ENCODE results near the gene GALNT9. TPM values are rescaled to one million over a fixed set of nuclear protein-coding genes. Genes with fewer than 3 reads are reported as not detected.

GALNT9 gene
- polyA plus RNA-seq, 1 of the 3 experiments (the other 2 are of a cell fraction) = not detected

DNA sequence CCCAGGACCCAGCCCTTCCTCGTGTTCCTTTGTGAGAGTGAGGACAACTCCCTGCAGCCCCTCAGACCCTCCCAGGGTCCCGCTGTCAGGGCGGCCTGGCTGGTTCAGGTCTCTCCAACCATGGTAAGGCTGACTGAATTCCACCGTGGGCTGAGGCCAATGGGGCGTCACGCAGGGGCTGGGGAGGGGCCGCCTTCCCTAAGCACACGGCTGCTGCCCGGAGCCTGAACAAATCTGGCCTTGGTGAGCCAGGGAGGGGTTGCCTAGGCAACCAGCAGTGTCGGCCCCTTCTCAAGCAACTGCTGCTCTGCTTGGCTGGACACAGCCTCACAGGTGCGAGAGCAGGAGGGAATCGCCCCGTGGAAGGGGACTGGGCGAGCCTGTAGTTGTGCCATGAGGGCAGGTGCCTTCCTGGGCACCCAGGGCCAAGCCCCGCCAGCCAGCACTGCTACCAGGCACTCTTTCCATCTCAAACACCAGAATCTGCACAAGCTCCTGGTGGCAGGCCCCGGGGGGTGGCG, 37.0 kb upstream of the GALNT9 start:
- H3K27ac ChIP-seq (ENCODE audit: low read depth in 2 of 2, low read length in 1 of 2) = no peak overlapping the region
- H3F3A ChIP-seq (replicated peaks; ENCODE audit: insufficient read depth) = no peaks in the 10 kb centered on the region
- DNase-seq = no peak
- no peaks in the 10 kb centered on the region for H3K79me2 ChIP-seq (ENCODE audit: insufficient read depth)
- WGBS (ENCODE audit: low lambda C conversion rate) = 11% methylated on average over 7 of the region's 17 CpGs
- no peak overlapping the region for H2AFZ ChIP-seq (ENCODE audit: low read depth)
- no peaks in the 10 kb centered on the region for H3K36me3 ChIP-seq (replicated peaks in 1 of 2; ENCODE audit: control insufficient read depth in 1 of 2, insufficient read depth in 2 of 2, low read length in 1 of 2)
- H3K4me2 ChIP-seq = no peak overlapping the region
- H3K9me2 ChIP-seq = no peaks in the 10 kb centered on the region
- POLR2A ChIA-PET = no interaction called here
- H3K9ac ChIP-seq = no peak overlapping the region
- no peaks in the 10 kb centered on the region for H4K20me1 ChIP-seq (ENCODE audit: insufficient read depth)
- no peak overlapping the region for H3K4me3 ChIP-seq (ENCODE audit: low read depth in 2 of 2, low read length in 1 of 2)
- peaks cover 2% of the 10 kb centered on the region; the same call in 1 of the 2 replicates for H3K9me3 ChIP-seq
- CTCF ChIA-PET = no interaction called here
- peaks cover 42% of the 10 kb centered on the region for H3K27me3 ChIP-seq (ENCODE audit: insufficient read depth)
- no peaks in the 10 kb centered on the region for H3K4me1 ChIP-seq (ENCODE audit: control insufficient read depth in 1 of 2, insufficient read depth in 2 of 2, low read depth in 1 of 2, low read length in 1 of 2)
- TF ChIP-seq RFX5 (IDR thresholded peaks at IDR 0.05; ENCODE audit: low read length) = no peak
- no peak for TF ChIP-seq EP300 (IDR thresholded peaks at IDR 0.05; ENCODE audit: borderline replicate concordance in 1 of 2, low read depth in 1 of 2, low read length in 1 of 2)
- TF ChIP-seq, protein P1, sequence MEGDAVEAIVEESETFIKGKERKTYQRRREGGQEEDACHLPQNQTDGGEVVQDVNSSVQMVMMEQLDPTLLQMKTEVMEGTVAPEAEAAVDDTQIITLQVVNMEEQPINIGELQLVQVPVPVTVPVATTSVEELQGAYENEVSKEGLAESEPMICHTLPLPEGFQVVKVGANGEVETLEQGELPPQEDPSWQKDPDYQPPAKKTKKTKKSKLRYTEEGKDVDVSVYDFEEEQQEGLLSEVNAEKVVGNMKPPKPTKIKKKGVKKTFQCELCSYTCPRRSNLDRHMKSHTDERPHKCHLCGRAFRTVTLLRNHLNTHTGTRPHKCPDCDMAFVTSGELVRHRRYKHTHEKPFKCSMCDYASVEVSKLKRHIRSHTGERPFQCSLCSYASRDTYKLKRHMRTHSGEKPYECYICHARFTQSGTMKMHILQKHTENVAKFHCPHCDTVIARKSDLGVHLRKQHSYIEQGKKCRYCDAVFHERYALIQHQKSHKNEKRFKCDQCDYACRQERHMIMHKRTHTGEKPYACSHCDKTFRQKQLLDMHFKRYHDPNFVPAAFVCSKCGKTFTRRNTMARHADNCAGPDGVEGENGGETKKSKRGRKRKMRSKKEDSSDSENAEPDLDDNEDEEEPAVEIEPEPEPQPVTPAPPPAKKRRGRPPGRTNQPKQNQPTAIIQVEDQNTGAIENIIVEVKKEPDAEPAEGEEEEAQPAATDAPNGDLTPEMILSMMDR (IDR thresholded peaks at IDR 0.05) = no peak
- TF ChIP-seq PBX3 (IDR thresholded peaks at IDR 0.05) = no peak
- TF ChIP-seq FOXM1 (IDR thresholded peaks at IDR 0.05; ENCODE audit: low read depth) = no peak
- TF ChIP-seq, protein P2, sequence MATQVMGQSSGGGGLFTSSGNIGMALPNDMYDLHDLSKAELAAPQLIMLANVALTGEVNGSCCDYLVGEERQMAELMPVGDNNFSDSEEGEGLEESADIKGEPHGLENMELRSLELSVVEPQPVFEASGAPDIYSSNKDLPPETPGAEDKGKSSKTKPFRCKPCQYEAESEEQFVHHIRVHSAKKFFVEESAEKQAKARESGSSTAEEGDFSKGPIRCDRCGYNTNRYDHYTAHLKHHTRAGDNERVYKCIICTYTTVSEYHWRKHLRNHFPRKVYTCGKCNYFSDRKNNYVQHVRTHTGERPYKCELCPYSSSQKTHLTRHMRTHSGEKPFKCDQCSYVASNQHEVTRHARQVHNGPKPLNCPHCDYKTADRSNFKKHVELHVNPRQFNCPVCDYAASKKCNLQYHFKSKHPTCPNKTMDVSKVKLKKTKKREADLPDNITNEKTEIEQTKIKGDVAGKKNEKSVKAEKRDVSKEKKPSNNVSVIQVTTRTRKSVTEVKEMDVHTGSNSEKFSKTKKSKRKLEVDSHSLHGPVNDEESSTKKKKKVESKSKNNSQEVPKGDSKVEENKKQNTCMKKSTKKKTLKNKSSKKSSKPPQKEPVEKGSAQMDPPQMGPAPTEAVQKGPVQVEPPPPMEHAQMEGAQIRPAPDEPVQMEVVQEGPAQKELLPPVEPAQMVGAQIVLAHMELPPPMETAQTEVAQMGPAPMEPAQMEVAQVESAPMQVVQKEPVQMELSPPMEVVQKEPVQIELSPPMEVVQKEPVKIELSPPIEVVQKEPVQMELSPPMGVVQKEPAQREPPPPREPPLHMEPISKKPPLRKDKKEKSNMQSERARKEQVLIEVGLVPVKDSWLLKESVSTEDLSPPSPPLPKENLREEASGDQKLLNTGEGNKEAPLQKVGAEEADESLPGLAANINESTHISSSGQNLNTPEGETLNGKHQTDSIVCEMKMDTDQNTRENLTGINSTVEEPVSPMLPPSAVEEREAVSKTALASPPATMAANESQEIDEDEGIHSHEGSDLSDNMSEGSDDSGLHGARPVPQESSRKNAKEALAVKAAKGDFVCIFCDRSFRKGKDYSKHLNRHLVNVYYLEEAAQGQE (IDR thresholded peaks at IDR 0.05; ENCODE audit: low read depth, low read length) = no peak
- TF ChIP-seq FOXJ3 (CRISPR knock-in tag; IDR thresholded peaks at IDR 0.05) = no peak
- TF ChIP-seq JUND (IDR thresholded peaks at IDR 0.05) = no peak
- no peak for TF ChIP-seq SIN3A (IDR thresholded peaks at IDR 0.05; ENCODE audit: borderline replicate concordance, low read depth, low read length)
- no peak for TF ChIP-seq SMC3 (IDR thresholded peaks at IDR 0.05; ENCODE audit: low read depth, low read length)

DNA sequence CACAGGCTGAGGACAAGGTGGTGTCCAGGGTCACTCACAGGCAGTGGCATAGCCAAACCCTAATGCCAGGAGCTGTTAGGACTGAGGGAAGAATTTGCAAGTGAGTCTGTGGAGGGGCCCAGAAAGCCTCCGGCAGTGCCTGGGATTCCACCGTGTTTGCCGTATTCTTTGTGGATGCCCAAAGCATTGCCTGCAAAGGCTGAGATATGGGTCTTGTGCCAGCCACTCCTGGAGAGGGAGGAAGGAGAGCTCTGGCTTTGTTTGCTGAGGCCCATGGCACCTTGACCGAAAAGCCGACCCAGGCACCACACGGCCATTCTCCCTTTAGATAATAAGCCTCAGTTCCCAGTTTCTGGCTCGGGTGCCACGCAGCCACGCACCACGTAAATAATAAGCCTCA, 35.8 kb upstream of the GALNT9 start:
- Histone ChIP-seq H3K9me2 (no peaks in the 10 kb centered on the region), H3K4me3 (ENCODE audit: low read depth in 2 of 2, low read length in 1 of 2) (no peak overlapping the region), H4K20me1 (ENCODE audit: insufficient read depth) (no peaks in the 10 kb centered on the region), H3F3A (replicated peaks; ENCODE audit: insufficient read depth) (no peaks in the 10 kb centered on the region), H3K27me3 (ENCODE audit: insufficient read depth) (peaks cover 30% of the 10 kb centered on the region), H3K36me3 (replicated peaks in 1 of 2; ENCODE audit: control insufficient read depth in 1 of 2, insufficient read depth in 2 of 2, low read length in 1 of 2) (no peaks in the 10 kb centered on the region), H3K79me2 (ENCODE audit: insufficient read depth) (no peaks in the 10 kb centered on the region), H3K9me3 (no peaks in the 10 kb centered on the region), H3K27ac (ENCODE audit: low read depth in 2 of 2, low read length in 1 of 2) (no peak overlapping the region), H3K4me1 (ENCODE audit: control insufficient read depth in 1 of 2, insufficient read depth in 2 of 2, low read depth in 1 of 2, low read length in 1 of 2) (no peaks in the 10 kb centered on the region), H3K9ac (no peak overlapping the region), H3K4me2 (no peak overlapping the region), H2AFZ (ENCODE audit: low read depth) (no peak overlapping the region)
- WGBS (ENCODE audit: low lambda C conversion rate) = 60% methylated on average over 10 of the region's 10 CpGs
- POLR2A ChIA-PET = no interaction called here
- DNase-seq = no peak
- CTCF ChIA-PET = interaction anchor here (1.2 kb wide), 1 partner anchor 49 kb away, joined by 4 read pairs; no protein-coding TSS in a partner anchor
- TF ChIP-seq FOSL2 (IDR thresholded peaks at IDR 0.05; ENCODE audit: borderline replicate concordance, low read depth) = no peak
- no peak for TF ChIP-seq MEF2A (IDR thresholded peaks at IDR 0.05; ENCODE audit: borderline replicate concordance, low read depth)
- no peak for TF ChIP-seq CHD2 (IDR thresholded peaks at IDR 0.05; ENCODE audit: low read length, partially characterized antibody)
- TF ChIP-seq RFX5 (IDR thresholded peaks at IDR 0.05; ENCODE audit: low read length) = no peak
- no peak for TF ChIP-seq RXRA (IDR thresholded peaks at IDR 0.05; ENCODE audit: borderline replicate concordance, low read depth)
- TF ChIP-seq PBX3 (IDR thresholded peaks at IDR 0.05) = no peak

Data from SK-N-SH (cell line).